Progenitor cell of endocrine pancreas (in vitro differentiated cells): ENCODE measurements around the gene OR4D1. TPM values are rescaled to one million over a fixed set of nuclear protein-coding genes. Genes with fewer than 3 reads are reported as not detected.

Experiments
- DNase-seq: peaks from one replicate; pipeline ENCODE4 v3.0.0; 2021; ENCODE audit warnings: low spot score; ENCODE audit not compliant: unreplicated experiment
- H3K27ac Mint-ChIP-seq: 2 replicates; pipeline ENCODE4 v1.8.0; 2021; ENCODE audit warnings: mild to moderate bottlenecking, moderate library complexity, mixed read lengths
- H3K27me3 Mint-ChIP-seq: 2 replicates; pipeline ENCODE4 v1.8.0; 2021; ENCODE audit warnings: mixed read lengths
- H3K36me3 Mint-ChIP-seq: 2 replicates; pipeline ENCODE4 v1.8.0; 2022; ENCODE audit warnings: mixed read lengths; ENCODE audit not compliant: insufficient read depth
- H3K4me1 Mint-ChIP-seq: 2 replicates; pipeline ENCODE4 v1.8.0; 2021; ENCODE audit warnings: low read depth, mixed read lengths
- H3K4me3 Mint-ChIP-seq: 2 replicates; pipeline ENCODE4 v1.8.0; 2021; ENCODE audit warnings: low read depth, mild to moderate bottlenecking, moderate library complexity, mixed read lengths
- H3K9me3 Mint-ChIP-seq: 2 replicates; pipeline ENCODE4 v1.8.0; 2021; ENCODE audit warnings: low read depth, mixed read lengths
- total RNA-seq: library from RNA; stranded (reverse); gene quantifications from 2 replicates; pipeline ENCODE4 v1.2.1, GENCODE V29; 2021
- TF ChIP-seq, protein P1 (sequence below): fragments of 200-600 bp; sonication (generic); IDR thresholded peaks from one replicate; pipeline ENCODE4 v1.5.0; 2021; ENCODE audit warnings: antibody characterized with exemption, mild to moderate bottlenecking; ENCODE audit not compliant: unreplicated experiment

Gene OR4D1
- total RNA-seq, 1 donor from 2014 or later, result not detected

DNA sequence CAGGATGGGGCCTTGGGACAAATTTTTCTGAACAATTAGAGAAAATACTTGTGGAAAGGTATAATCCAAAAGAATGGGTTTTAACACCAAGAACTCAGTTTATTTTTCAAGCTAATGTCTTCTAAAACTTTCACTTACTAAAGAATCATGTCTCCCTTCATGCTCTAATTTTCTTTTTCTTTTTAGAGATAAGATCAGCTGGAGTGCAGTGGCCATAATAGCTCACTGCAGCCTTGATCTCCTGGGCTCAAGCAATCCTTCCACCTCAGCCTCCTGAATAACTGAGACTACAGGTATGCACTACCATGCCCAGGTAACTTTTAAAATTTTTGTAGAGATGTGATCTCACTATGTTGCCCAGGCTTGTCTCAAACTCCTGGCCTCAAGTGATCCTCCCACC lies 5.5 kb downstream of the OR4D1 start:
- no peak for DNase-seq
- Mint-ChIP-seq H3K27ac (no peak overlapping the region), H3K4me1 (peaks cover 6% of the 10 kb centered on the region), H3K27me3 (peaks cover 83% of the 10 kb centered on the region), H3K36me3 (no peaks in the 10 kb centered on the region), H3K4me3 (no peak overlapping the region), H3K9me3 (no peaks in the 10 kb centered on the region)
- TF ChIP-seq, protein P1, sequence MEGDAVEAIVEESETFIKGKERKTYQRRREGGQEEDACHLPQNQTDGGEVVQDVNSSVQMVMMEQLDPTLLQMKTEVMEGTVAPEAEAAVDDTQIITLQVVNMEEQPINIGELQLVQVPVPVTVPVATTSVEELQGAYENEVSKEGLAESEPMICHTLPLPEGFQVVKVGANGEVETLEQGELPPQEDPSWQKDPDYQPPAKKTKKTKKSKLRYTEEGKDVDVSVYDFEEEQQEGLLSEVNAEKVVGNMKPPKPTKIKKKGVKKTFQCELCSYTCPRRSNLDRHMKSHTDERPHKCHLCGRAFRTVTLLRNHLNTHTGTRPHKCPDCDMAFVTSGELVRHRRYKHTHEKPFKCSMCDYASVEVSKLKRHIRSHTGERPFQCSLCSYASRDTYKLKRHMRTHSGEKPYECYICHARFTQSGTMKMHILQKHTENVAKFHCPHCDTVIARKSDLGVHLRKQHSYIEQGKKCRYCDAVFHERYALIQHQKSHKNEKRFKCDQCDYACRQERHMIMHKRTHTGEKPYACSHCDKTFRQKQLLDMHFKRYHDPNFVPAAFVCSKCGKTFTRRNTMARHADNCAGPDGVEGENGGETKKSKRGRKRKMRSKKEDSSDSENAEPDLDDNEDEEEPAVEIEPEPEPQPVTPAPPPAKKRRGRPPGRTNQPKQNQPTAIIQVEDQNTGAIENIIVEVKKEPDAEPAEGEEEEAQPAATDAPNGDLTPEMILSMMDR, result no peak

DNA sequence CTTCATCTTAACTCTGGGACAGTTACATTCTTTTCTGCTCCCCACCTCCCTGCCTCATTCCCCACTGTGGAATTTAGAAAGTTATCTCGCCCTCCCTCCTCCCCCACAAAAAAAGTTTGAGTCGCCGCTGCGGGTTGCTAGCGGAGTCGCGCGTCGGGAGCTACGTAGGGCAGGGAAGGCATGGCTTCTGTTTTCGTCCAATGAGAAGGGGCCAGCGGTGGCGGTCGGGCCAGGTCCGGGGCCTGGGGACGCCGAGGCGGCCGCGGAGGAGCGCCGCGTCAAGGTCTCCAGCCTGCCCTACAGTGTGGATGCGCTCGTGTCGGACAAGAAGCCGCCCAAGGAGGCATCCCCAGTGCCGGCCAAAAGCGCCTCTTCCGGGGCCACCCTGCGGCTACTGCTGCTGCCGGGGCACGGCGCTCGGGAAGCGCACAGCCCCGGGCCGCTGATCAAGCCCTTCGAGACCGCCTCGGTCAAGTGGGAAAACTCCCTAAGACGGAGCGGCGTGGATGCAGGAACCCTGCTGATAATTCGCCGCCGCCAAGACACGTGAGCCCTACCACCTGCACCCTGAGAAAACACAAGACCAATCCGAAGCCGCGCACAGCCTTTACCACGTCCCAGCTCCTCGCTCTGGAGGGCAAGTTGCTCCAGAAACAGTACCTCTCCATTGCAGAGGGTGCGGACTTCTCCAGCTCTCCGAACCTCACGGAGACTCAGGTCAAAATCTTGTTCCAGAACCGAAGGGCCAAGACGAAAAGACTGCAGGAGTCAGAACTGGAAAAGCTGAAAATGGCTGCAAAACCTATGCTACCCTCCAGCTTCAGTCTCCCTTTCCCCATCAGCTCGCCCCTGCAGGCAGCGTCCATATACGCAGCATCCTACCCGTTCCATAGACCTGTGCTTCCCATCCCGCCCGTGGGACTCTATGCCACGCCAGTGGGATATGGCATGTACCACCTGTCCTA lies 8.9 kb downstream of the OR4D1 start:
- no peak for DNase-seq
- H3K27me3 Mint-ChIP-seq, result peaks cover 84% of the 10 kb centered on the region

DNA sequence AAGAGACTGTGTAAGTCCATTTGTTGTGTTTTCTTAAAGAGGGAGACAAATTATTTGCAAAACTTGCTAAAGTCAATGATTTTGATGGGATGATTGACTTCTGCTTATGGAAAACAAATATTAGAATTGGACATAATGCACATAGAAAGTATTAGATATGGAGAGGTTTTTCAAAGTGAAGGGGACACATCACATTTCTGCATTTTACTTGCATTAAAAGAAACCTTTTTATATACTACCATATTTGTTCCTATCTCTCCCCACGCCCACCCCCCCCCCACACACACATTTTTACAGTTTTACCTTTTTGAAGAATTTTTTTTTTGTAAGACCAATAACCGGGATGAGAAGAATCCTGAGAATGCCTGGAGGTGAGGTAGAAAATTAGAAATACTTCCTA lies 10.0 kb downstream of the OR4D1 start:
- H3K27ac Mint-ChIP-seq, result no peak overlapping the region
- TF ChIP-seq, protein P1, result no peak
- no peak for DNase-seq
- H3K27me3 Mint-ChIP-seq, result peaks cover 83% of the 10 kb centered on the region
- no peaks in the 10 kb centered on the region for H3K36me3 Mint-ChIP-seq
- no peak overlapping the region for H3K4me3 Mint-ChIP-seq
- peaks cover 6% of the 10 kb centered on the region for H3K4me1 Mint-ChIP-seq
- no peaks in the 10 kb centered on the region for H3K9me3 Mint-ChIP-seq

More for the DNA sequence above, 8.9 kb downstream of the OR4D1 start:
- peak overlapping the region; percentile 76 for H3K4me3 Mint-ChIP-seq
- no peak overlapping the region for H3K27ac Mint-ChIP-seq
- H3K4me1 Mint-ChIP-seq, result peaks cover 6% of the 10 kb centered on the region
- H3K36me3 Mint-ChIP-seq, result no peaks in the 10 kb centered on the region
- H3K9me3 Mint-ChIP-seq, result no peaks in the 10 kb centered on the region
- TF ChIP-seq, protein P1, result peak; percentile 26

DNA sequence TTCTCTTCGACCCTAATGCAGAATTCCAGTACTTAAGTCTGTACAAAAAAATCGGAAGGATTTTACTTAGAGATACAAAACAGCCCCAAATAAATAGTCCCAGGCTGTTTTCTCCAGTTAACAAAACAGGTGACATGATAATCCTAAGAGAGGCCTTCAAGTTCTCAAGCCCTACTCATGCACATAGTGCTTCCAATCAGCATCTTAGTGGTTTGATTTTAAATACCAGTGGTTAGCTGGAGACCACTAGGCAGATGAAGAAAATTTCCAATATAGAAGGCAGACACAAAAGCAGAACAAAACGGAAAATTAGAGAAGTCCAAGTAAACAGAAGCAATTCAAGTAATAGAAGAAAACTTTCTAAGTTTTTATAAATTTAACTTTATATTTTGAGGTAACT lies 13.4 kb downstream of the OR4D1 start:
- no peak for DNase-seq
- peaks cover 6% of the 10 kb centered on the region for H3K4me1 Mint-ChIP-seq
- no peaks in the 10 kb centered on the region for H3K36me3 Mint-ChIP-seq
- no peak overlapping the region for H3K27ac Mint-ChIP-seq
- peaks cover 81% of the 10 kb centered on the region for H3K27me3 Mint-ChIP-seq
- H3K9me3 Mint-ChIP-seq, result no peaks in the 10 kb centered on the region
- H3K4me3 Mint-ChIP-seq, result no peak overlapping the region
- TF ChIP-seq, protein P1, result no peak

DNA sequence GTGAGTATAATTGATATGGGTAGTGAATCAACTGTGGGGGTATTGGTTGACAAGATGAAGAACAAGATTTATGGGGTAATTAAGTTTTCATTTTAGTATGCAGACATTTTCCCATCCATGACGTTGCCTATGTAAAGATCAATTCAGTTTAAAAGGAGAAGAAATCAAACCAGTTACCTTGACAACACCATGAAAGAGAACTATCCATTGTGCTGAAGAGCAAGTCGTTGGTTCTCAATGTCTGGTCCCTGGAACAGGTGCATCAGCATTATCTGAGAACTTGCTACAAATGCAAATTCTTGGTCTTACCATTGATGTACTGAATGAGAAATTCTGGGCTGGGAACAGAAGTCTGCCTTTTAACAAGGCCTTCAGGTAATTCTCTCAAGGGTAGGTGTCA lies 17.8 kb downstream of the OR4D1 start:
- Mint-ChIP-seq H3K9me3 (no peaks in the 10 kb centered on the region), H3K4me3 (no peak overlapping the region), H3K27ac (no peak overlapping the region), H3K36me3 (no peaks in the 10 kb centered on the region), H3K4me1 (no peaks in the 10 kb centered on the region), H3K27me3 (peaks cover 86% of the 10 kb centered on the region)
- DNase-seq, result no peak
- TF ChIP-seq, protein P1, result no peak
